Lower lobe of right lung (tissue), 2 donors: ENCODE data around the gene ANO10. TPM values are rescaled to one million over a fixed set of nuclear protein-coding genes. Genes with fewer than 3 reads are reported as not detected.

Source experiments
- ATAC-seq, 2 donors: fragments of 200-7000 bp; cut with Tn5 transposase; one replicate each; pipeline ENCODE4 v1.9.1; 2020 to 2022; ENCODE audit warnings: mild to moderate bottlenecking in 2 of 2, moderate library complexity in 2 of 2
- DNase-seq: peaks from one replicate; pipeline ENCODE4 v3.0.0-alpha.2; 2020
- H3K27ac ChIP-seq: fragments of 200-600 bp; one replicate; pipeline ENCODE4 v1.8.0; 2022
- H3K27me3 ChIP-seq: fragments of 200-600 bp; one replicate; pipeline ENCODE4 v1.8.0; 2022; ENCODE audit warnings: low read depth
- H3K36me3 ChIP-seq: fragments of 200-600 bp; one replicate; pipeline ENCODE4 v1.8.0; 2022; ENCODE audit warnings: mild to moderate bottlenecking
- H3K4me1 ChIP-seq: fragments of 200-600 bp; one replicate; pipeline ENCODE4 v1.8.0; 2022
- H3K4me3 ChIP-seq: fragments of 200-600 bp; one replicate; pipeline ENCODE4 v1.8.0; 2022; ENCODE audit warnings: mild to moderate bottlenecking
- H3K9me3 ChIP-seq: fragments of 200-600 bp; one replicate; pipeline ENCODE4 v1.8.0; 2022
- CTCF ChIP-seq: fragments of 200-600 bp; IDR thresholded peaks from one replicate; pipeline ENCODE4 v1.8.0; 2022; ENCODE audit warnings: antibody characterized with exemption, mild to moderate bottlenecking
- intact Hi-C: fragments of 100-400 bp; cut with DNase I; formaldehyde crosslinking; loops from one replicate; pipeline ENCODE4 v1.11.0; 2022
- total RNA-seq: library from RNA; stranded (reverse); fragmentation: NEBNext Ultra II Directional; extraction: Animal tissue kit (Norgen Biotek cat#: 25700); gene quantifications from one replicate; pipeline ENCODE4 v1.2.1, GENCODE V29; 2021
- donor health status: DM: no; HTN: yes; CAD: no; lungs with severe emphysema.

The ANO10 gene
- total RNA-seq, 1 donor from 2014 or later: 32.3 TPM

- peaks cover 45% of the 10 kb centered on the region for H3K9me3 ChIP-seq
- ATAC-seq: no peak
- no peak overlapping the region for H3K4me3 ChIP-seq
- no peaks in the 10 kb centered on the region for H3K27me3 ChIP-seq
- no peak for DNase-seq
- no peak overlapping the region for H3K27ac ChIP-seq
- H3K4me1 ChIP-seq: peaks cover 11% of the 10 kb centered on the region
- TF ChIP-seq CTCF: no peak
- intact Hi-C loops: no loop called here
- peaks cover 67% of the 10 kb centered on the region for H3K36me3 ChIP-seq
Observed at GRCh38 chr3:43334976-43335375, 286.8 kb downstream of the ANO10 start.

- H3K36me3 ChIP-seq: peaks cover 39% of the 10 kb centered on the region
- H3K4me3 ChIP-seq: no peak overlapping the region
- intact Hi-C loops: no loop called here
- peaks cover 17% of the 10 kb centered on the region for H3K9me3 ChIP-seq
- TF ChIP-seq CTCF: no peak
- peaks cover 34% of the 10 kb centered on the region for H3K4me1 ChIP-seq
- DNase-seq (no peak), ATAC-seq (no peak)
- H3K27ac ChIP-seq: no peak overlapping the region
- no peaks in the 10 kb centered on the region for H3K27me3 ChIP-seq
Observed at GRCh38 chr3:43331381-43331780, 290.4 kb downstream of the ANO10 start.

DNA sequence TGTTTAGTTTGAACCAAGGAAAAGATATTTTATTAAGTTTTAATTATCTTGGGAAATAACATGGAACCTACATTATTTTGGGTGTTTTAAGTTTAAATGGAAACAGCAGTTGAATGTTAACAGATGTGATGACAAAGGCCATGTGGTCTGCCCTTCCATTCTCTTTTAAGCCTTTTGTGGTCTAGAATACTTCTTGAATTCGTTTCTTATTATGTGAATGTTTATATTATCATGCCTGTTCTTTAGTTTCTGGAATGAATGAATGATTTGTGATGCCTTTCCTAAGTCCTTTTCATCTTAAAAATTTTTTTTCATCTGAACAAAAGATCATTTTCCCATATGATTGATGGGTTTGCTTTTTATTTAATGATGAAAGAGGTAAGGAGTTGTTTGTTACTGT is 290.8 kb downstream of the ANO10 start:
- Histone ChIP-seq H3K4me3 (no peak overlapping the region), H3K27ac (no peak overlapping the region), H3K4me1 (peaks cover 38% of the 10 kb centered on the region), H3K36me3 (peaks cover 37% of the 10 kb centered on the region), H3K9me3 (peaks cover 17% of the 10 kb centered on the region), H3K27me3 (no peaks in the 10 kb centered on the region)
- TF ChIP-seq CTCF: no peak
- ATAC-seq: no peak
- intact Hi-C loops: no loop called here
- DNase-seq: no peak

GRCh38 chr3:43328653-43329052 is 293.2 kb downstream of the ANO10 start:
- TF ChIP-seq CTCF: no peak
- no peak for ATAC-seq
- no peak overlapping the region for H3K27ac ChIP-seq

GRCh38 chr3:43327582-43327979 is 294.2 kb downstream of the ANO10 start:
- DNase-seq: no peak
- Histone ChIP-seq H3K27me3 (no peaks in the 10 kb centered on the region), H3K9me3 (no peaks in the 10 kb centered on the region), H3K4me3 (no peak overlapping the region), H3K27ac (peak overlapping the region; percentile 53), H3K4me1 (peaks cover 58% of the 10 kb centered on the region), H3K36me3 (peaks cover 4% of the 10 kb centered on the region)
- TF ChIP-seq CTCF: no peak
- intact Hi-C loops: no loop called here
- peak in 1 of 2 donors; percentile 35 for ATAC-seq

More at GRCh38 chr3:43328653-43329052, 293.2 kb downstream of the ANO10 start:
- Histone ChIP-seq H3K4me1 (peaks cover 58% of the 10 kb centered on the region), H3K9me3 (no peaks in the 10 kb centered on the region), H3K36me3 (peaks cover 14% of the 10 kb centered on the region), H3K4me3 (no peak overlapping the region), H3K27me3 (no peaks in the 10 kb centered on the region)
- DNase-seq: no peak
- intact Hi-C loops: no loop called here
